SU-DHL-6 (cell line): ENCODE measurements around the gene CCDC8.

Source experiments
- H2AFZ ChIP-seq: fragments of 200-600 bp; sonication (generic); 2 replicates; pipeline ENCODE4 v1.6.1; 2014; ENCODE audit warnings: low read depth, mild to moderate bottlenecking, moderate library complexity, mixed read lengths, antibody characterized with exemption, low read length; ENCODE audit not compliant: severe bottlenecking
- H3F3A ChIP-seq: fragments of 200-600 bp; shearing (Covaris generic); 2 replicates; pipeline ENCODE4 v1.6.0; 2016; ENCODE audit warnings: antibody characterized with exemption, mild to moderate bottlenecking; ENCODE audit not compliant: insufficient read depth
- H3K27ac ChIP-seq: fragments of 200-600 bp; sonication (generic); 2 replicates; pipeline ENCODE4 v1.5.1; 2016; ENCODE audit warnings: low read depth, mild to moderate bottlenecking, low read length, moderate library complexity, mixed read lengths
- H3K27me3 ChIP-seq: fragments of 200-600 bp; sonication (generic), shearing (Covaris generic); 2 replicates; pipeline ENCODE4 v1.6.0; 2014; ENCODE audit warnings: mild to moderate bottlenecking, low read length
- H3K36me3 ChIP-seq: fragments of 200-600 bp; sonication (generic); 2 replicates; pipeline ENCODE4 v1.6.1; 2014; ENCODE audit warnings: mild to moderate bottlenecking, low read length, mixed read lengths
- H3K4me2 ChIP-seq: fragments of 300-600, 200-600 bp; shearing (Covaris generic), sonication (generic); 2 replicates; pipeline ENCODE4 v1.6.0; 2014; ENCODE audit warnings: low read length, low read depth, mild to moderate bottlenecking; ENCODE audit not compliant: poor library complexity, severe bottlenecking
- H3K4me3 ChIP-seq: fragments of 200-600 bp; sonication (generic); 2 replicates; pipeline ENCODE4 v1.5.1; 2014; ENCODE audit warnings: antibody characterized with exemption, low read length, mild to moderate bottlenecking, mixed read lengths; ENCODE audit not compliant: insufficient read depth, poor library complexity, severe bottlenecking
- H3K79me2 ChIP-seq: fragments of 200-600 bp; sonication (generic); 2 replicates; pipeline ENCODE4 v1.6.1; 2014; ENCODE audit warnings: mild to moderate bottlenecking, low read length, moderate library complexity; ENCODE audit not compliant: insufficient read depth
- H3K9ac ChIP-seq: fragments of 200-600 bp; sonication (generic); 2 replicates; pipeline ENCODE4 v1.7.0; 2014; ENCODE audit warnings: mild to moderate bottlenecking, low read length
- H3K9me2 ChIP-seq: fragments of 200-600 bp; sonication (generic); replicated peaks from 2 replicates; pipeline ENCODE4 v1.6.1; 2014; ENCODE audit warnings: low read length; ENCODE audit not compliant: insufficient read depth
- H3K9me3 ChIP-seq: fragments of 200-600 bp; sonication (generic); 2 replicates; pipeline ENCODE4 v1.6.1; 2014; ENCODE audit warnings: low read length, mixed read lengths; ENCODE audit not compliant: insufficient read depth
- H4K20me1 ChIP-seq: fragments of 200-600 bp; sonication (generic); 2 replicates; pipeline ENCODE4 v1.6.1; 2014; ENCODE audit warnings: low read depth, mild to moderate bottlenecking, antibody characterized with exemption, low read length, moderate library complexity, mixed read lengths
- CTCF ChIP-seq: fragments of 200-600 bp; sonication (generic); IDR thresholded peaks from one replicate; pipeline ENCODE4 v1.5.1; 2017; ENCODE audit warnings: antibody characterized with exemption, mild to moderate bottlenecking, low read length, moderate library complexity; ENCODE audit not compliant: insufficient read depth, poor library complexity, severe bottlenecking
- EZH2phosphoT487 ChIP-seq: fragments of 200-600 bp; sonication (generic), shearing (Covaris generic); conservative IDR thresholded peaks from 2 replicates; pipeline ENCODE4 v1.6.1; 2018; ENCODE audit warnings: mild to moderate bottlenecking, antibody characterized with exemption, low read length, moderate library complexity, mixed read lengths

The CCDC8 gene

GRCh38 chr19:46447006-46447405 is 33.6 kb upstream of the CCDC8 start:
- Histone ChIP-seq H2AFZ (no peak overlapping the region), H3K9ac (peak overlapping the region; percentile 57)

GRCh38 chr19:46446021-46446420 is 32.7 kb upstream of the CCDC8 start:
- H3F3A ChIP-seq, result peaks cover 8% of the 10 kb centered on the region
- no peak overlapping the region for H3K27ac ChIP-seq
- no peak overlapping the region for H3K4me2 ChIP-seq
- H4K20me1 ChIP-seq, result no peaks in the 10 kb centered on the region
- no peak overlapping the region for H3K4me3 ChIP-seq
- H3K36me3 ChIP-seq, result 0 out of 2 replicates have a peak, but pooled peaks cover 7% of the 10 kb centered on the region
- H3K9me3 ChIP-seq, result no peaks in the 10 kb centered on the region
- H3K27me3 ChIP-seq, result no peaks in the 10 kb centered on the region
- H3K9ac ChIP-seq, result no peak overlapping the region
- no peak for TF ChIP-seq CTCF
- no peak for TF ChIP-seq EZH2phosphoT487
- peaks cover 9% of the 10 kb centered on the region; the same call in 1 of the 2 replicates for H3K79me2 ChIP-seq
- no peak overlapping the region for H2AFZ ChIP-seq
- H3K9me2 ChIP-seq, result no peaks in the 10 kb centered on the region

More at GRCh38 chr19:46447006-46447405, 33.6 kb upstream of the CCDC8 start:
- Histone ChIP-seq H3K9me3 (no peaks in the 10 kb centered on the region), H3K79me2 (peaks cover 9% of the 10 kb centered on the region; the same call in 1 of the 2 replicates), H4K20me1 (no peaks in the 10 kb centered on the region), H3K27me3 (no peaks in the 10 kb centered on the region), H3K36me3 (0 out of 2 replicates have a peak, but pooled peaks cover 7% of the 10 kb centered on the region), H3K4me2 (peak overlapping the region; percentile 64), H3K4me3 (peak overlapping the region; percentile 45), H3K9me2 (no peaks in the 10 kb centered on the region), H3K27ac (peak overlapping the region; percentile 72), H3F3A (peaks cover 7% of the 10 kb centered on the region)
- no peak for TF ChIP-seq CTCF
- TF ChIP-seq EZH2phosphoT487, result no peak

- Histone ChIP-seq H3K27me3 (no peaks in the 10 kb centered on the region), H2AFZ (no peak overlapping the region), H3K4me3 (no peak overlapping the region), H3K4me2 (no peak overlapping the region), H3K79me2 (peaks cover 7% of the 10 kb centered on the region; the same call in 1 of the 2 replicates), H4K20me1 (no peaks in the 10 kb centered on the region), H3F3A (0 out of 2 replicates have a peak, but pooled peaks cover 4% of the 10 kb centered on the region), H3K9me3 (no peaks in the 10 kb centered on the region), H3K9me2 (no peaks in the 10 kb centered on the region), H3K27ac (no peak overlapping the region), H3K9ac (no peak overlapping the region), H3K36me3 (no peaks in the 10 kb centered on the region)
- TF ChIP-seq CTCF (no peak), EZH2phosphoT487 (no peak)
Observed at GRCh38 chr19:46442808-46443450, 29.6 kb upstream of the CCDC8 start.
